Fibroblast of lung (primary cell): ENCODE results near the gene MCF2L. TPM values are rescaled to one million over a fixed set of nuclear protein-coding genes. Genes with fewer than 3 reads are reported as not detected.

Experiments
- DNase-seq, 2 donors: peaks; one replicate each; pipeline versions ENCODE4 v3.0.0 to v3.0.0-alpha.2; 2010; ENCODE audit warnings: low read depth in 2 of 2
- H2AFZ ChIP-seq: 2 replicates; pipeline ENCODE4 v1.5.1; 2012; ENCODE audit warnings: low read length, control low read depth, inconsistent platforms
- H3K27ac ChIP-seq: 2 replicates; pipeline ENCODE4 v1.5.1; 2011; ENCODE audit warnings: low read length, control low read depth; ENCODE audit not compliant: insufficient read depth
- H3K27me3 ChIP-seq: 2 replicates; pipeline ENCODE4 v1.5.1; 2011; ENCODE audit warnings: mild to moderate bottlenecking, low read length; ENCODE audit not compliant: control insufficient read depth, insufficient read depth
- H3K36me3 ChIP-seq: 2 replicates; pipeline ENCODE4 v1.5.1; 2011; ENCODE audit warnings: low read length; ENCODE audit not compliant: control insufficient read depth, insufficient read depth
- H3K4me1 ChIP-seq: 2 replicates; pipeline ENCODE4 v1.5.1; 2011; ENCODE audit warnings: low read length; ENCODE audit not compliant: control insufficient read depth, insufficient read depth; ENCODE audit errors: extremely low read depth
- H3K4me2 ChIP-seq: 2 replicates; pipeline ENCODE4 v1.5.1; 2011; ENCODE audit warnings: low read length, control low read depth; ENCODE audit not compliant: insufficient read depth; ENCODE audit errors: extremely low read depth
- H3K4me3 ChIP-seq, 4 experiments: fragments of 200-600 bp in 1 of 4; sonication (generic) in 1 of 4; replicated peaks in 1 of 4; 2 replicates each; pipeline ENCODE4 v1.5.1; 2011 to 2016; ENCODE audit warnings: low read length in 4 of 4, low read depth in 3 of 4, mild to moderate bottlenecking in 3 of 4, control low read depth in 2 of 4, inconsistent platforms in 1 of 4, mixed read lengths in 1 of 4; ENCODE audit not compliant: insufficient read depth in 1 of 4; ENCODE audit errors: control extremely low read depth in 1 of 4
- H3K79me2 ChIP-seq: 2 replicates; pipeline ENCODE4 v1.5.1; 2012; ENCODE audit warnings: mild to moderate bottlenecking, low read length, inconsistent platforms; ENCODE audit not compliant: control insufficient read depth, insufficient read depth
- H3K9ac ChIP-seq: 2 replicates; pipeline ENCODE4 v1.5.1; 2011; ENCODE audit warnings: mild to moderate bottlenecking, low read length, control low read depth; ENCODE audit not compliant: insufficient read depth
- H3K9me3 ChIP-seq: 2 replicates; pipeline ENCODE4 v1.5.1; 2012; ENCODE audit warnings: low read depth, low read length; ENCODE audit not compliant: control insufficient read depth, insufficient read depth
- H4K20me1 ChIP-seq: 2 replicates; pipeline ENCODE4 v1.5.1; 2011; ENCODE audit warnings: low read length; ENCODE audit not compliant: control insufficient read depth, insufficient read depth; ENCODE audit errors: extremely low read depth
- EZH2 ChIP-seq: IDR thresholded peaks from 2 replicates; pipeline ENCODE4 v1.5.1; 2012; ENCODE audit warnings: low read length, control low read depth, mild to moderate bottlenecking; ENCODE audit errors: missing control alignments
- polyA plus RNA-seq, 2 donors: library from polyadenylated mRNA; depleted of rRNA in 1 of 2; stranded (reverse) in 1 of 2; unstranded in 1 of 2; fragments of >200 nt; gene quantifications; 2 replicates each; pipeline ENCODE4 v1.2.1, GENCODE V29; 2011 to 2012; ENCODE audit warnings: missing spikeins in 1 of 2
- total RNA-seq: library from RNA; depleted of rRNA; stranded (reverse); fragments of >200 nt; gene quantifications from 2 replicates; pipeline ENCODE4 v1.2.1, GENCODE V29; 2014
- TF ChIP-seq, protein P1 (sequence below), 2 donors: IDR thresholded peaks in 1 of 2; conservative IDR thresholded peaks in 1 of 2; 1 replicate in 1 of 2; 2 replicates in 1 of 2; pipeline ENCODE4 v1.5.1; 2011 to 2012; ENCODE audit warnings: low read length in 2 of 2, control low read depth in 1 of 2, inconsistent platforms in 1 of 2, low read depth in 1 of 2, mild to moderate bottlenecking in 1 of 2

The MCF2L gene
- total and polyA plus RNA-seq, 2 donors (not counting 1 experiment from before 2014, with no cell fraction given), result 0.18 to 3.3 TPM

DNA sequence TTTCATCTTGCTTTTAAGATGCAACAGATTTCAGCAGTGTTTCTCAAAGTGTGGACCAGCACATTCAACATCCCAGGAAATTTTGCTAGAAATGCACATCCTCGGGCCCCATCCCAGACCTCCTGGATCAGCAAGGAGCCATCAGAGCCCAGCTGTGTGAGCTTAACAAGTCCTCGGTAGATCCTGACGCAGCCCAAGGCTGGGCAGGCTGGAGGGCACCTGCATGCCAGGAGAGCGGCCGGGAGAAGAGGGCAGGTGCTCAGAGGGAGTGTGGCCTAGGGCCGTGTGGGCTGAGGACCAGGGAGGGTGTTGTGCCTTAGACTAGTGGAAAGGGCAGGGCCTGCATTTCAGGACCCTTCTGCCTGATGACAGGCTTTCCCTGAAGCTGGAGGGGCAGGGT is 2.2 kb upstream of the MCF2L start:
- Histone ChIP-seq H3K9ac (no peak overlapping the region), H3K27me3 (peaks cover 33% of the 10 kb centered on the region), H2AFZ (no peak overlapping the region), H3K79me2 (no peaks in the 10 kb centered on the region), H3K9me3 (no peaks in the 10 kb centered on the region), H3K4me2 (no peak overlapping the region), H3K4me3 (no peak overlapping the region), H3K36me3 (no peaks in the 10 kb centered on the region), H4K20me1 (no peaks in the 10 kb centered on the region), H3K27ac (no peak overlapping the region), H3K4me1 (no peaks in the 10 kb centered on the region)
- no peak for DNase-seq
- TF ChIP-seq EZH2, result no peak
- TF ChIP-seq, protein P1, sequence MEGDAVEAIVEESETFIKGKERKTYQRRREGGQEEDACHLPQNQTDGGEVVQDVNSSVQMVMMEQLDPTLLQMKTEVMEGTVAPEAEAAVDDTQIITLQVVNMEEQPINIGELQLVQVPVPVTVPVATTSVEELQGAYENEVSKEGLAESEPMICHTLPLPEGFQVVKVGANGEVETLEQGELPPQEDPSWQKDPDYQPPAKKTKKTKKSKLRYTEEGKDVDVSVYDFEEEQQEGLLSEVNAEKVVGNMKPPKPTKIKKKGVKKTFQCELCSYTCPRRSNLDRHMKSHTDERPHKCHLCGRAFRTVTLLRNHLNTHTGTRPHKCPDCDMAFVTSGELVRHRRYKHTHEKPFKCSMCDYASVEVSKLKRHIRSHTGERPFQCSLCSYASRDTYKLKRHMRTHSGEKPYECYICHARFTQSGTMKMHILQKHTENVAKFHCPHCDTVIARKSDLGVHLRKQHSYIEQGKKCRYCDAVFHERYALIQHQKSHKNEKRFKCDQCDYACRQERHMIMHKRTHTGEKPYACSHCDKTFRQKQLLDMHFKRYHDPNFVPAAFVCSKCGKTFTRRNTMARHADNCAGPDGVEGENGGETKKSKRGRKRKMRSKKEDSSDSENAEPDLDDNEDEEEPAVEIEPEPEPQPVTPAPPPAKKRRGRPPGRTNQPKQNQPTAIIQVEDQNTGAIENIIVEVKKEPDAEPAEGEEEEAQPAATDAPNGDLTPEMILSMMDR (conservative IDR thresholded peaks at IDR 0.05 in 1 of 2, IDR thresholded peaks at IDR 0.05 in 1 of 2; ENCODE audit: low read depth in 1 of 2, low read length in 2 of 2), result no peak

GRCh38 chr13:112967686-112968379 is 1.2 kb upstream of the MCF2L start:
- Histone ChIP-seq H3K27me3 (peaks cover 33% of the 10 kb centered on the region), H3K4me2 (no peak overlapping the region), H3K9me3 (no peaks in the 10 kb centered on the region), H3K27ac (no peak overlapping the region), H3K36me3 (no peaks in the 10 kb centered on the region), H3K9ac (no peak overlapping the region), H3K4me3 (no peak overlapping the region), H4K20me1 (no peaks in the 10 kb centered on the region), H2AFZ (no peak overlapping the region), H3K4me1 (no peaks in the 10 kb centered on the region), H3K79me2 (no peaks in the 10 kb centered on the region)
- TF ChIP-seq, protein P1 (conservative IDR thresholded peaks at IDR 0.05 in 1 of 2, IDR thresholded peaks at IDR 0.05 in 1 of 2; ENCODE audit: low read depth in 1 of 2, low read length in 2 of 2), result no peak
- TF ChIP-seq EZH2, result no peak
- DNase-seq, result no peak

GRCh38 chr13:112968380-112968909 is 569 bp upstream of the MCF2L start:
- no peak for DNase-seq
- Histone ChIP-seq H3K4me2 (no peak overlapping the region), H3K4me1 (no peaks in the 10 kb centered on the region), H2AFZ (no peak overlapping the region), H3K27ac (no peak overlapping the region), H3K27me3 (peaks cover 33% of the 10 kb centered on the region), H3K4me3 (no peak overlapping the region), H3K36me3 (no peaks in the 10 kb centered on the region), H3K79me2 (no peaks in the 10 kb centered on the region), H3K9ac (no peak overlapping the region), H4K20me1 (no peaks in the 10 kb centered on the region), H3K9me3 (no peaks in the 10 kb centered on the region)
- TF ChIP-seq, protein P1 (conservative IDR thresholded peaks at IDR 0.05 in 1 of 2, IDR thresholded peaks at IDR 0.05 in 1 of 2; ENCODE audit: low read depth in 1 of 2, low read length in 2 of 2), result no peak
- no peak for TF ChIP-seq EZH2
